Common myeloid progenitor, CD34-positive (primary cell): Measurements from ENCODE around the gene HMCN2.

ENCODE experiments used
- CTCF ChIA-PET: fragments of 350-600 bp; sonication (Branson Sonifier 250); formaldehyde crosslinking; loops from one replicate; lab custom pipeline; 2021; ENCODE audit warnings: antibody characterized with exemption; lab: Charles Lee
- POLR2A ChIA-PET: fragments of 350-600 bp; sonication (Branson Sonifier 250); formaldehyde crosslinking; loops from one replicate; lab custom pipeline; 2021; ENCODE audit warnings: antibody characterized with exemption; lab: Charles Lee
- DNase-seq, 3 donors: peaks; one replicate each; pipeline versions ENCODE4 v3.0.0 to v3.0.0-alpha.2; 2013
- H3K27ac ChIP-seq, 2 experiments: 1 replicate in 1 of 2; 2 replicates in 1 of 2; pipeline ENCODE4 v1.7.0; 2013; ENCODE audit warnings: inconsistent platforms in 2 of 2, low read length in 2 of 2, mild to moderate bottlenecking in 2 of 2, low read depth in 1 of 2, moderate library complexity in 1 of 2; ENCODE audit not compliant: severe bottlenecking in 2 of 2, insufficient read depth in 1 of 2, poor library complexity in 1 of 2
- H3K27me3 ChIP-seq, 5 experiments: replicated peaks in 2 of 5; 1 replicate in 3 of 5; 2 replicates in 2 of 5; pipeline versions ENCODE4 v1.6.1 to v1.7.0; 2013; ENCODE audit warnings: low read length in 4 of 5, mild to moderate bottlenecking in 2 of 5, moderate library complexity in 2 of 5, inconsistent platforms in 1 of 5; ENCODE audit not compliant: insufficient read depth in 5 of 5, control insufficient read depth in 4 of 5
- H3K36me3 ChIP-seq, 4 experiments: 1 replicate in 2 of 4; 2 replicates in 2 of 4; pipeline versions ENCODE4 v1.6.1 to v1.7.0; 2013; ENCODE audit warnings: low read length in 3 of 4, control low read depth in 1 of 4, mild to moderate bottlenecking in 1 of 4; ENCODE audit not compliant: control insufficient read depth in 4 of 4, insufficient read depth in 4 of 4
- H3K4me1 ChIP-seq, 4 experiments: 1 replicate in 3 of 4; 2 replicates in 1 of 4; pipeline versions ENCODE4 v1.6.1 to v1.7.1; 2013; ENCODE audit warnings: low read length in 3 of 4, mild to moderate bottlenecking in 3 of 4, control low read depth in 1 of 4, inconsistent platforms in 1 of 4, moderate library complexity in 1 of 4; ENCODE audit not compliant: control insufficient read depth in 4 of 4, insufficient read depth in 4 of 4; ENCODE audit errors: control extremely low read depth in 1 of 4
- H3K4me3 ChIP-seq, 7 experiments: 1 replicate in 4 of 7; 2 replicates in 3 of 7; pipeline versions ENCODE4 v1.5.1 to v1.7.0; 2013; ENCODE audit warnings: mild to moderate bottlenecking in 7 of 7, low read length in 6 of 7, moderate library complexity in 6 of 7, inconsistent platforms in 2 of 7, low read depth in 2 of 7, control low read depth in 1 of 7; ENCODE audit not compliant: insufficient read depth in 4 of 7, control insufficient read depth in 1 of 7; ENCODE audit errors: extremely low read depth in 1 of 7
- H3K9me3 ChIP-seq, 5 experiments: 1 replicate in 4 of 5; 2 replicates in 1 of 5; pipeline versions ENCODE4 v1.6.1 to v1.7.1; 2013; ENCODE audit warnings: low read length in 4 of 5, mild to moderate bottlenecking in 2 of 5, inconsistent platforms in 1 of 5, low read depth in 1 of 5, moderate library complexity in 1 of 5; ENCODE audit not compliant: control insufficient read depth in 4 of 5, insufficient read depth in 2 of 5; ENCODE audit errors: control extremely low read depth in 1 of 5
- WGBS: methylation state at CpG from one replicate; pipeline ENCODE4 v1.1.5; 2013; ENCODE audit not compliant: insufficient coverage; 5-methylcytosine and 5-hydroxymethylcytosine counted together

Gene HMCN2

GRCh38 chr9:130426883-130427282 lies 161.3 kb downstream of the HMCN2 start:
- no peak overlapping the region for H3K4me3 ChIP-seq
- CTCF ChIA-PET = interaction anchor here (1.3 kb wide), 1 partner anchor 22 kb away, joined by 3 read pairs; no protein-coding TSS in a partner anchor

GRCh38 chr9:130427326-130427725 lies 161.8 kb downstream of the HMCN2 start:
- Histone ChIP-seq H3K27me3 (peaks cover 0 to 35% (median 10%) of the 10 kb centered on the region in 5 experiments), H3K9me3 (peaks cover 0 to 17% (median 8%) of the 10 kb centered on the region in 5 experiments), H3K36me3 (no peaks in the 10 kb centered on the region), H3K4me1 (no peaks in the 10 kb centered on the region), H3K4me3 (no peak overlapping the region), H3K27ac (no peak overlapping the region)
- POLR2A ChIA-PET = no interaction called here
- CTCF ChIA-PET = no interaction called here
- 89% methylated on average over 9 of the region's 12 CpGs for WGBS
- DNase-seq = no peak

More at GRCh38 chr9:130426883-130427282, 161.3 kb downstream of the HMCN2 start:
- DNase-seq = no peak
- no peak overlapping the region for H3K27ac ChIP-seq
- peaks cover 0 to 34% (median 6%) of the 10 kb centered on the region in 5 experiments for H3K27me3 ChIP-seq
- POLR2A ChIA-PET = no interaction called here
- no peaks in the 10 kb centered on the region for H3K36me3 ChIP-seq
- 75% methylated on average over 10 of the region's 10 CpGs for WGBS
- H3K4me1 ChIP-seq = no peaks in the 10 kb centered on the region
- H3K9me3 ChIP-seq = peaks cover 0 to 17% (median 8%) of the 10 kb centered on the region in 5 experiments

GRCh38 chr9:130428086-130428665 lies 162.6 kb downstream of the HMCN2 start:
- POLR2A ChIA-PET = no interaction called here
- 97% methylated on average over 17 of the region's 20 CpGs for WGBS
- H3K27me3 ChIP-seq = peaks cover 0 to 42% (median 15%) of the 10 kb centered on the region in 5 experiments
- DNase-seq = no peak
- H3K4me1 ChIP-seq = peaks cover 0 to 5% (median 2%) of the 10 kb centered on the region in 4 experiments
- peaks cover 0 to 17% (median 8%) of the 10 kb centered on the region in 5 experiments for H3K9me3 ChIP-seq
- no peak overlapping the region for H3K4me3 ChIP-seq
- no peaks in the 10 kb centered on the region for H3K36me3 ChIP-seq
- no peak overlapping the region for H3K27ac ChIP-seq
- CTCF ChIA-PET = no interaction called here

- Histone ChIP-seq H3K27ac (no peak overlapping the region), H3K27me3 (peaks cover 0 to 51% (median 23%) of the 10 kb centered on the region in 5 experiments), H3K4me3 (no peak overlapping the region), H3K9me3 (peaks cover 0 to 17% (median 8%) of the 10 kb centered on the region in 5 experiments), H3K4me1 (peaks cover 0 to 11% (median 7%) of the 10 kb centered on the region in 4 experiments), H3K36me3 (no peaks in the 10 kb centered on the region)
- ChIA-PET POLR2A (no interaction called here), CTCF (no interaction called here)
- DNase-seq = no peak
- 93% methylated on average over 13 of the region's 13 CpGs for WGBS
Observed at GRCh38 chr9:130429381-130429780, 163.8 kb downstream of the HMCN2 start.

GRCh38 chr9:130429831-130430230 lies 164.3 kb downstream of the HMCN2 start:
- ChIA-PET CTCF (no interaction called here), POLR2A (no interaction called here)
- WGBS = 98% methylated on average over 6 of the region's 6 CpGs
- H3K27me3 ChIP-seq = peaks cover 0 to 52% (median 24%) of the 10 kb centered on the region in 5 experiments
- no peak for DNase-seq
- H3K4me1 ChIP-seq = peaks cover 0 to 11% (median 7%) of the 10 kb centered on the region in 4 experiments
- peaks cover 0 to 17% (median 8%) of the 10 kb centered on the region in 5 experiments for H3K9me3 ChIP-seq
- no peak overlapping the region for H3K27ac ChIP-seq
- no peak overlapping the region for H3K4me3 ChIP-seq
- H3K36me3 ChIP-seq = no peaks in the 10 kb centered on the region

- WGBS = 96% methylated on average over 18 of the region's 18 CpGs
Observed at GRCh38 chr9:130430232-130430631, 164.7 kb downstream of the HMCN2 start.

GRCh38 chr9:130430734-130431535 lies 165.4 kb downstream of the HMCN2 start:
- CTCF ChIA-PET = no interaction called here
- DNase-seq = no peak

More at GRCh38 chr9:130430232-130430631, 164.7 kb downstream of the HMCN2 start:
- peaks cover 0 to 17% (median 8%) of the 10 kb centered on the region in 5 experiments for H3K9me3 ChIP-seq
- H3K36me3 ChIP-seq = no peaks in the 10 kb centered on the region
- POLR2A ChIA-PET = no interaction called here
- no peak overlapping the region for H3K4me3 ChIP-seq
- H3K4me1 ChIP-seq = peaks cover 0 to 11% (median 7%) of the 10 kb centered on the region in 4 experiments
- H3K27ac ChIP-seq = no peak overlapping the region
- CTCF ChIA-PET = no interaction called here
- no peak for DNase-seq
- peaks cover 0 to 51% (median 24%) of the 10 kb centered on the region in 5 experiments for H3K27me3 ChIP-seq

More at GRCh38 chr9:130430734-130431535, 165.4 kb downstream of the HMCN2 start:
- H3K27me3 ChIP-seq = peaks cover 0 to 54% (median 24%) of the 10 kb centered on the region in 5 experiments
- H3K9me3 ChIP-seq = peaks cover 0 to 17% (median 8%) of the 10 kb centered on the region in 5 experiments
- peaks cover 0 to 11% (median 7%) of the 10 kb centered on the region in 4 experiments for H3K4me1 ChIP-seq
- no peak overlapping the region for H3K4me3 ChIP-seq
- 92% methylated on average over 20 of the region's 22 CpGs for WGBS
- H3K27ac ChIP-seq = no peak overlapping the region
- no peaks in the 10 kb centered on the region for H3K36me3 ChIP-seq
- POLR2A ChIA-PET = no interaction called here
